ENCODE measurements around the gene HBS1L.
A peak's percentile ranks its signal among the peaks of the same experiment; 100 is the strongest.

HBS1L gene

GRCh38 chr6:135033238-135033637 is 21.4 kb downstream of the HBS1L start:
- no peak for DNase-seq

GRCh38 chr6:135030532-135031178 is 24.0 kb downstream of the HBS1L start:
- DNase-seq = peak; percentile 23

GRCh38 chr6:135030056-135030473 is 24.6 kb downstream of the HBS1L start:
- no peak for DNase-seq

GRCh38 chr6:135025775-135026174 is 28.8 kb downstream of the HBS1L start:
- DNase-seq = no peak

GRCh38 chr6:135025175-135025574 is 29.4 kb downstream of the HBS1L start:
- no peak for DNase-seq

GRCh38 chr6:135022050-135022697 is 32.4 kb downstream of the HBS1L start:
- DNase-seq = no peak

GRCh38 chr6:135021310-135022049 is 33.1 kb downstream of the HBS1L start:
- no peak for DNase-seq

GRCh38 chr6:135018941-135019340 is 35.7 kb downstream of the HBS1L start:
- DNase-seq = no peak

GRCh38 chr6:135018052-135018451 is 36.6 kb downstream of the HBS1L start:
- no peak for DNase-seq

- peak; percentile 14 for DNase-seq
Observed at GRCh38 chr6:135014353-135014832, 40.2 kb downstream of the HBS1L start.

- DNase-seq = no peak
Observed at GRCh38 chr6:135013211-135013610, 41.4 kb downstream of the HBS1L start.

- DNase-seq = no peak
Observed at GRCh38 chr6:135012764-135013163, 41.9 kb downstream of the HBS1L start.

- no peak for DNase-seq
Observed at GRCh38 chr6:135012349-135012748, 42.3 kb downstream of the HBS1L start.

- DNase-seq = no peak
Observed at GRCh38 chr6:135008941-135009290, 45.7 kb downstream of the HBS1L start.

- no peak for DNase-seq
Observed at GRCh38 chr6:135008072-135008940, 46.3 kb downstream of the HBS1L start.

GRCh38 chr6:135006386-135006914 is 48.2 kb downstream of the HBS1L start:
- no peak for DNase-seq

- no peak for DNase-seq
Observed at GRCh38 chr6:135004399-135004798, 50.2 kb downstream of the HBS1L start.

- DNase-seq = no peak
Observed at GRCh38 chr6:135002974-135003703, 51.5 kb downstream of the HBS1L start.

- no peak for DNase-seq
Observed at GRCh38 chr6:135002229-135002844, 52.3 kb downstream of the HBS1L start.

- no peak for DNase-seq
Observed at GRCh38 chr6:134999107-134999506, 55.5 kb downstream of the HBS1L start.
